ENCODE results near the gene PIK3R2. TPM values are rescaled to one million over a fixed set of nuclear protein-coding genes. Genes with fewer than 3 reads are reported as not detected.
"Not testable (repeated sequence)": the region's sequence is repeated elsewhere in the genome, so short reads cannot be mapped to it uniquely, and the experiment has no call there.

Gene PIK3R2
- total RNA-seq, 1 donor from 2014 or later, result 24.8 TPM

GRCh38 chr19:18208098-18208951 is 55.4 kb downstream of the PIK3R2 start:
- Histone ChIP-seq H3K9me3 (no peaks in the 10 kb centered on the region), H3K4me3 (no peak overlapping the region), H3K36me3 (no peaks in the 10 kb centered on the region), H3K27me3 (no peaks in the 10 kb centered on the region), H3K27ac (no peak overlapping the region), H3K4me1 (peaks cover 13% of the 10 kb centered on the region)
- DNase-seq (ENCODE audit: extremely low spot score in 2 of 2), result no peak
- TF ChIP-seq POLR2AphosphoS5 (IDR thresholded peaks at IDR 0.05; ENCODE audit: insufficient read depth in 1 of 2, low read depth in 1 of 2), result no peak
- no peak for TF ChIP-seq POLR2A (IDR thresholded peaks at IDR 0.05)
- peak in 1 of 3 experiments; percentile 65 for TF ChIP-seq CTCF (IDR thresholded peaks at IDR 0.05)
- intact Hi-C loops (cut with DNase I), result loop anchor here (10.0 kb wide), 1 partner anchor 46 kb away; a partner anchor contains a TSS

GRCh38 chr19:18209912-18210311 is 56.9 kb downstream of the PIK3R2 start:
- H3K36me3 ChIP-seq; H3K4me3 ChIP-seq; H3K4me1 ChIP-seq; H3K9me3 ChIP-seq; DNase-seq (ENCODE audit: extremely low spot score in 2 of 2); H3K27me3 ChIP-seq; H3K27ac ChIP-seq: not testable (repeated sequence)
- intact Hi-C loops (cut with DNase I), result loop anchor here (10.0 kb wide), 1 partner anchor 45 kb away; a partner anchor contains a TSS

GRCh38 chr19:18211683-18212082 is 58.7 kb downstream of the PIK3R2 start:
- Histone ChIP-seq H3K9me3 (no peaks in the 10 kb centered on the region), H3K4me3 (no peak overlapping the region), H3K36me3 (no peaks in the 10 kb centered on the region), H3K27ac (no peak overlapping the region), H3K27me3 (no peaks in the 10 kb centered on the region), H3K4me1 (no peaks in the 10 kb centered on the region)
- no peak for DNase-seq (ENCODE audit: extremely low spot score in 2 of 2)
- no peak for TF ChIP-seq CTCF (IDR thresholded peaks at IDR 0.05)
- no peak for TF ChIP-seq POLR2AphosphoS5 (IDR thresholded peaks at IDR 0.05; ENCODE audit: insufficient read depth in 1 of 2, low read depth in 1 of 2)
- no peak for TF ChIP-seq POLR2A (IDR thresholded peaks at IDR 0.05)
- intact Hi-C loops (cut with DNase I), result no loop called here

- DNase-seq (ENCODE audit: extremely low spot score in 2 of 2), result no peak
- H3K27me3 ChIP-seq, result no peaks in the 10 kb centered on the region
- H3K36me3 ChIP-seq, result no peaks in the 10 kb centered on the region
- intact Hi-C loops (cut with DNase I), result no loop called here
- H3K27ac ChIP-seq, result no peak overlapping the region
- H3K4me3 ChIP-seq, result no peak overlapping the region
- H3K9me3 ChIP-seq, result no peaks in the 10 kb centered on the region
- TF ChIP-seq POLR2AphosphoS5 (IDR thresholded peaks at IDR 0.05; ENCODE audit: insufficient read depth in 1 of 2, low read depth in 1 of 2) (no peak), POLR2A (IDR thresholded peaks at IDR 0.05) (no peak), CTCF (IDR thresholded peaks at IDR 0.05) (no peak)
- H3K4me1 ChIP-seq, result no peaks in the 10 kb centered on the region
These were observed 61.9 kb downstream of the PIK3R2 start for GRCh38 chr19:18214779-18215433.

GRCh38 chr19:18216789-18217188 is 63.8 kb downstream of the PIK3R2 start:
- no peak overlapping the region for H3K27ac ChIP-seq
- H3K9me3 ChIP-seq, result no peaks in the 10 kb centered on the region
- TF ChIP-seq CTCF (IDR thresholded peaks at IDR 0.05) (no peak), POLR2AphosphoS5 (IDR thresholded peaks at IDR 0.05; ENCODE audit: insufficient read depth in 1 of 2, low read depth in 1 of 2) (no peak), POLR2A (IDR thresholded peaks at IDR 0.05) (no peak)
- DNase-seq (ENCODE audit: extremely low spot score in 2 of 2), result no peak
- no peaks in the 10 kb centered on the region for H3K36me3 ChIP-seq
- no peak overlapping the region for H3K4me3 ChIP-seq
- no peaks in the 10 kb centered on the region for H3K27me3 ChIP-seq
- H3K4me1 ChIP-seq, result peaks cover 5% of the 10 kb centered on the region
- intact Hi-C loops (cut with DNase I), result no loop called here
